Measurements from ENCODE around the gene SOHLH1.

DNA sequence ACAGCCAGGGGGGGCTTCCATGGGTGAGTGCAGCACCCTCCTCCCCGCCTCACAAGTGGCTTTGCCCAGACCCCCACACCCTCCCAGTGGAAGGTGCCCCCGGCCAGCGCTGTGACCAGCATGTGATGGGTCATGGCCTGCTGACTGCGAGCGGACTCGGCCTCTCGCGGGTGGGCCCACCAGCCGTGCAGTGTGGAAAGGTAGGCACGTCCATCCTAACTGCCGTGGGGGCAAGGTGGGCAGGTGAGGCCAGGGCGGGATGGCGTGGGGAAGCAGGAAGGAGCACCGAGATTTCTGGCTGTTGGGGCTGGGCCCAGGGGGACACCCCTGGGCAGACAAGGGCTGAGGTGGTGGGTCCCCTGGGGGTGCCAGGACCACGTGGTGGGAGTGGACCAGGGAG is 12.1 kb downstream of the SOHLH1 start:
- TF ChIP-seq, protein P1, sequence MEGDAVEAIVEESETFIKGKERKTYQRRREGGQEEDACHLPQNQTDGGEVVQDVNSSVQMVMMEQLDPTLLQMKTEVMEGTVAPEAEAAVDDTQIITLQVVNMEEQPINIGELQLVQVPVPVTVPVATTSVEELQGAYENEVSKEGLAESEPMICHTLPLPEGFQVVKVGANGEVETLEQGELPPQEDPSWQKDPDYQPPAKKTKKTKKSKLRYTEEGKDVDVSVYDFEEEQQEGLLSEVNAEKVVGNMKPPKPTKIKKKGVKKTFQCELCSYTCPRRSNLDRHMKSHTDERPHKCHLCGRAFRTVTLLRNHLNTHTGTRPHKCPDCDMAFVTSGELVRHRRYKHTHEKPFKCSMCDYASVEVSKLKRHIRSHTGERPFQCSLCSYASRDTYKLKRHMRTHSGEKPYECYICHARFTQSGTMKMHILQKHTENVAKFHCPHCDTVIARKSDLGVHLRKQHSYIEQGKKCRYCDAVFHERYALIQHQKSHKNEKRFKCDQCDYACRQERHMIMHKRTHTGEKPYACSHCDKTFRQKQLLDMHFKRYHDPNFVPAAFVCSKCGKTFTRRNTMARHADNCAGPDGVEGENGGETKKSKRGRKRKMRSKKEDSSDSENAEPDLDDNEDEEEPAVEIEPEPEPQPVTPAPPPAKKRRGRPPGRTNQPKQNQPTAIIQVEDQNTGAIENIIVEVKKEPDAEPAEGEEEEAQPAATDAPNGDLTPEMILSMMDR (IDR thresholded peaks at IDR 0.05; ENCODE audit: poor library complexity), result no peak
- no peak for TF ChIP-seq EZH2phosphoT487 (IDR thresholded peaks at IDR 0.05; ENCODE audit: low read depth, severe bottlenecking, unreplicated experiment)

Data from hepatocyte (in vitro differentiated cells).